ENCODE data around the gene ZBTB7B.
A peak's percentile ranks its signal among the peaks of the same experiment; 100 is the strongest.

The ZBTB7B gene

GRCh38 chr1:155017041-155017945 is 14.7 kb downstream of the ZBTB7B start:
- DNase-seq (ENCODE audit: low read depth) = peak; percentile 95

- no peak for DNase-seq (ENCODE audit: low read depth)
Observed at GRCh38 chr1:155017946-155018316, 15.3 kb downstream of the ZBTB7B start.

GRCh38 chr1:155018617-155019348 is 16.2 kb downstream of the ZBTB7B start:
- DNase-seq (ENCODE audit: low read depth) = no peak

GRCh38 chr1:155019377-155020245 is 17.0 kb downstream of the ZBTB7B start:
- DNase-seq (ENCODE audit: low read depth) = no peak

- DNase-seq (ENCODE audit: low read depth) = no peak
Observed at GRCh38 chr1:155022136-155022926, 19.7 kb downstream of the ZBTB7B start.

GRCh38 chr1:155022927-155023236 is 20.3 kb downstream of the ZBTB7B start:
- DNase-seq (ENCODE audit: low read depth) = no peak

GRCh38 chr1:155023627-155024026 is 21.0 kb downstream of the ZBTB7B start:
- DNase-seq (ENCODE audit: low read depth) = no peak

GRCh38 chr1:155024315-155024714 is 21.7 kb downstream of the ZBTB7B start:
- no peak for DNase-seq (ENCODE audit: low read depth)

GRCh38 chr1:155026154-155026553 is 23.6 kb downstream of the ZBTB7B start:
- no peak for DNase-seq (ENCODE audit: low read depth)

- DNase-seq (ENCODE audit: low read depth) = no peak
Observed at GRCh38 chr1:155026588-155026987, 24.0 kb downstream of the ZBTB7B start.

GRCh38 chr1:155029513-155030242 is 27.1 kb downstream of the ZBTB7B start:
- no peak for DNase-seq (ENCODE audit: low read depth)

- no peak for DNase-seq (ENCODE audit: low read depth)
Observed at GRCh38 chr1:155030243-155030795, 27.7 kb downstream of the ZBTB7B start.

- no peak for DNase-seq (ENCODE audit: low read depth)
Observed at GRCh38 chr1:155030899-155031298, 28.3 kb downstream of the ZBTB7B start.

GRCh38 chr1:155032886-155033285 is 30.3 kb downstream of the ZBTB7B start:
- no peak for DNase-seq (ENCODE audit: low read depth)

- DNase-seq (ENCODE audit: low read depth) = no peak
Observed at GRCh38 chr1:155033524-155033923, 30.9 kb downstream of the ZBTB7B start, which contains the start of the genes DCST1 and DCST2. Gene DCST1, plus strand, starts transcription at chr1:155033824. Its CDS starts 213 bp downstream, at chr1:155034037. Gene DCST2, minus strand, starts transcription at chr1:155033781. Its CDS starts 80 bp downstream, at chr1:155033701.

GRCh38 chr1:155034318-155035208 is 32.0 kb downstream of the ZBTB7B start:
- DNase-seq (ENCODE audit: low read depth) = no peak

- no peak for DNase-seq (ENCODE audit: low read depth)
Observed at GRCh38 chr1:155035936-155036335, 33.3 kb downstream of the ZBTB7B start.

GRCh38 chr1:155037043-155037442 is 34.4 kb downstream of the ZBTB7B start:
- no peak for DNase-seq (ENCODE audit: low read depth)

- no peak for DNase-seq (ENCODE audit: low read depth)
Observed at GRCh38 chr1:155037851-155038441, 35.3 kb downstream of the ZBTB7B start.

Measured in stimulated activated CD4-positive, alpha-beta T cell treated with anti-CD3 and anti-CD28 coated beads, Interleukin-2, amount 100 ng/mL, for 4 hours (primary cell).